Neural cell (in vitro differentiated cells): ENCODE measurements around the gene NRCAM. TPM values are rescaled to one million over a fixed set of nuclear protein-coding genes. Genes with fewer than 3 reads are reported as not detected.

Source experiments
- H2AFZ ChIP-seq: fragments of 200-600, 300-800 bp; sonication (generic), shearing (Covaris generic); 2 replicates; pipeline ENCODE4 v1.6.0; 2014; ENCODE audit warnings: low read depth, mild to moderate bottlenecking, antibody characterized with exemption, low read length, moderate library complexity
- H3F3A ChIP-seq: fragments of 200-600 bp; shearing (Covaris generic); 2 replicates; pipeline ENCODE4 v1.6.1; 2016; ENCODE audit warnings: mild to moderate bottlenecking, moderate library complexity, mixed read lengths, antibody characterized with exemption, low read length; ENCODE audit not compliant: insufficient read depth, poor library complexity, severe bottlenecking
- H3K27ac ChIP-seq: fragments of 200-600, 300-800 bp; sonication (generic), shearing (Covaris generic); 2 replicates; pipeline ENCODE4 v1.5.1; 2014; ENCODE audit warnings: mild to moderate bottlenecking, low read length, moderate library complexity
- H3K27me3 ChIP-seq: fragments of 300-800, 200-600 bp; sonication (generic), shearing (Covaris generic); 2 replicates; pipeline ENCODE4 v1.6.0; 2014; ENCODE audit warnings: mild to moderate bottlenecking, low read depth, low read length, moderate library complexity; ENCODE audit not compliant: insufficient read depth
- H3K36me3 ChIP-seq: fragments of 300-800, 200-600 bp; sonication (generic), shearing (Covaris generic); 2 replicates; pipeline ENCODE4 v1.5.1; 2014; ENCODE audit warnings: mild to moderate bottlenecking, antibody characterized with exemption, low read length, moderate library complexity; ENCODE audit not compliant: insufficient read depth
- H3K4me2 ChIP-seq: fragments of 300-800, 200-600 bp; sonication (generic), shearing (Covaris generic); 2 replicates; pipeline ENCODE4 v1.6.0; 2014; ENCODE audit warnings: mild to moderate bottlenecking, low read length
- H3K4me3 ChIP-seq: fragments of 300-800, 200-600 bp; sonication (generic), shearing (Covaris generic); 2 replicates; pipeline ENCODE4 v1.5.1; 2014; ENCODE audit warnings: mild to moderate bottlenecking, low read length, moderate library complexity
- H3K79me2 ChIP-seq: fragments of 200-600 bp; shearing (Covaris generic); replicated peaks from 2 replicates; pipeline ENCODE4 v1.6.0; 2014; ENCODE audit warnings: mild to moderate bottlenecking, low read length, moderate library complexity; ENCODE audit not compliant: insufficient read depth
- H3K9ac ChIP-seq: fragments of 300-800, 200-600 bp; sonication (generic), shearing (Covaris generic); 2 replicates; pipeline ENCODE4 v1.6.1; 2016; ENCODE audit warnings: mild to moderate bottlenecking, low read length, mixed read lengths
- H3K9me2 ChIP-seq: fragments of 200-600 bp; shearing (Covaris generic); 2 replicates; pipeline ENCODE4 v1.6.1; 2016; ENCODE audit warnings: mild to moderate bottlenecking, low read length, mixed read lengths; ENCODE audit not compliant: insufficient read depth
- H3K9me3 ChIP-seq: fragments of 200-600, 300-800 bp; sonication (generic), shearing (Covaris generic); 2 replicates; pipeline ENCODE4 v1.6.1; 2016; ENCODE audit warnings: mild to moderate bottlenecking, mixed run types, low read length, moderate library complexity, mixed read lengths
- H4K20me1 ChIP-seq: fragments of 200-600 bp; shearing (Covaris generic); 2 replicates; pipeline ENCODE4 v1.6.1; 2016; ENCODE audit warnings: mild to moderate bottlenecking, mixed run types; ENCODE audit not compliant: insufficient read depth
- EP300 ChIP-seq: fragments of 450-650 bp; conservative IDR thresholded peaks from 2 replicates; pipeline ENCODE4 v1.6.1; 2014; ENCODE audit warnings: antibody characterized with exemption, mild to moderate bottlenecking, moderate library complexity; ENCODE audit not compliant: poor library complexity, severe bottlenecking
- EZH2 ChIP-seq: fragments of 200-600, 300-800 bp; shearing (Covaris generic), sonication (generic); IDR thresholded peaks from 2 replicates; pipeline ENCODE4 v1.6.1; 2014; ENCODE audit warnings: antibody characterized with exemption, low read length, borderline replicate concordance, mild to moderate bottlenecking; ENCODE audit not compliant: insufficient read depth, poor library complexity, severe bottlenecking
- MXI1 ChIP-seq: fragments of 450-650 bp; conservative IDR thresholded peaks from 2 replicates; pipeline ENCODE4 v1.6.1; 2014; ENCODE audit warnings: antibody characterized with exemption, mild to moderate bottlenecking; ENCODE audit not compliant: poor library complexity, severe bottlenecking
- POLR2AphosphoS5 ChIP-seq: IDR thresholded peaks from 2 replicates; pipeline ENCODE4 v1.6.1; 2012
- RAD21 ChIP-seq: fragments of 450-650 bp; conservative IDR thresholded peaks from 2 replicates; pipeline ENCODE4 v1.6.1; 2014; ENCODE audit warnings: antibody characterized with exemption, mild to moderate bottlenecking, moderate library complexity
- SMC3 ChIP-seq: fragments of 450-650 bp; conservative IDR thresholded peaks from 2 replicates; pipeline ENCODE4 v1.6.1; 2014; ENCODE audit warnings: antibody characterized with exemption, mild to moderate bottlenecking, moderate library complexity; ENCODE audit not compliant: poor library complexity
- TAF1 ChIP-seq: IDR thresholded peaks from 2 replicates; pipeline ENCODE4 v1.6.1; 2012; ENCODE audit warnings: low read depth
- polyA plus RNA-seq: library from polyadenylated mRNA; depleted of rRNA; stranded (reverse); fragments of >200 nt; gene quantifications from 2 replicates; pipeline ENCODE4 v1.2.3, GENCODE V29; 2014
- TF ChIP-seq, protein P1 (sequence below): fragments of 450-650 bp; IDR thresholded peaks from 2 replicates; pipeline ENCODE4 v1.5.1; 2014; ENCODE audit warnings: antibody characterized with exemption, mild to moderate bottlenecking, moderate library complexity; ENCODE audit not compliant: poor library complexity, severe bottlenecking
- TF ChIP-seq, protein P2 (sequence below): IDR thresholded peaks from 2 replicates; pipeline ENCODE4 v1.6.1; 2012; ENCODE audit warnings: borderline replicate concordance

NRCAM gene
- polyA plus RNA-seq, 1 donor from 2014 or later, result 90.9 TPM

DNA sequence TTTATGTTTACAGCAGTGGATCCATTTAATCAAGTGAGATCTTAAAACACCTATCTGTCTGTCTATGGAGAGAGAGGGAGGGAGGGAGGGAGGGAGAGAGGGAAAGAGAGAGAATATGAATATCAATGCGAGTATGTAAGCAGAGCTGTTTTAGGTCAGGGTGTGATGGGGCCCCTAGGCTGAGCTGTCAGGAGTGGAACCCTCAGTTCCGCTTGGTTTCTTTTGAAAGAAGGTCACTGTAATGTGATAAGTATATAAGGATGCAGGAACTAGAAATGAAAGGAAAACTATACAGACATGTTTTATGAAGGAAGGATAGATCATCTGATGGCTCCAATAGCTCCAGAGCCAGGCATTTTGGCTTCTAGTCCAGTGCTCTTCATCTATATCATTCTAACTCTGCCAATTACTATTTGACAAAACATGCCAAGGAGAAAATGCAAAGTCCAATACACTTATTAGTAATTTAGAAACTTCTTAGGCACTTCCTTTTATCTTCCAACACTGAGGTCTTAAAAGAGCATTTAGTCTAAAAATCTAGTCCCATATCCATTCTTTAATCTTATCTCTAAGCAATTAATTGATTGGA lies 70.3 kb downstream of the NRCAM start:
- H3F3A ChIP-seq, result no peaks in the 10 kb centered on the region
- H3K9me2 ChIP-seq, result no peaks in the 10 kb centered on the region
- no peaks in the 10 kb centered on the region for H3K36me3 ChIP-seq
- H3K9me3 ChIP-seq, result no peaks in the 10 kb centered on the region
- H3K4me3 ChIP-seq, result no peak overlapping the region
- no peaks in the 10 kb centered on the region for H3K79me2 ChIP-seq
- H3K9ac ChIP-seq, result no peak overlapping the region
- no peak for TF ChIP-seq MXI1
- TF ChIP-seq TAF1, result no peak
- no peak for TF ChIP-seq SMC3
- TF ChIP-seq POLR2AphosphoS5, result no peak
- no peak for TF ChIP-seq EZH2
- no peak for TF ChIP-seq EP300
- TF ChIP-seq, protein P1, sequence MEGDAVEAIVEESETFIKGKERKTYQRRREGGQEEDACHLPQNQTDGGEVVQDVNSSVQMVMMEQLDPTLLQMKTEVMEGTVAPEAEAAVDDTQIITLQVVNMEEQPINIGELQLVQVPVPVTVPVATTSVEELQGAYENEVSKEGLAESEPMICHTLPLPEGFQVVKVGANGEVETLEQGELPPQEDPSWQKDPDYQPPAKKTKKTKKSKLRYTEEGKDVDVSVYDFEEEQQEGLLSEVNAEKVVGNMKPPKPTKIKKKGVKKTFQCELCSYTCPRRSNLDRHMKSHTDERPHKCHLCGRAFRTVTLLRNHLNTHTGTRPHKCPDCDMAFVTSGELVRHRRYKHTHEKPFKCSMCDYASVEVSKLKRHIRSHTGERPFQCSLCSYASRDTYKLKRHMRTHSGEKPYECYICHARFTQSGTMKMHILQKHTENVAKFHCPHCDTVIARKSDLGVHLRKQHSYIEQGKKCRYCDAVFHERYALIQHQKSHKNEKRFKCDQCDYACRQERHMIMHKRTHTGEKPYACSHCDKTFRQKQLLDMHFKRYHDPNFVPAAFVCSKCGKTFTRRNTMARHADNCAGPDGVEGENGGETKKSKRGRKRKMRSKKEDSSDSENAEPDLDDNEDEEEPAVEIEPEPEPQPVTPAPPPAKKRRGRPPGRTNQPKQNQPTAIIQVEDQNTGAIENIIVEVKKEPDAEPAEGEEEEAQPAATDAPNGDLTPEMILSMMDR, result no peak
- no peak for TF ChIP-seq RAD21
- TF ChIP-seq, protein P2, sequence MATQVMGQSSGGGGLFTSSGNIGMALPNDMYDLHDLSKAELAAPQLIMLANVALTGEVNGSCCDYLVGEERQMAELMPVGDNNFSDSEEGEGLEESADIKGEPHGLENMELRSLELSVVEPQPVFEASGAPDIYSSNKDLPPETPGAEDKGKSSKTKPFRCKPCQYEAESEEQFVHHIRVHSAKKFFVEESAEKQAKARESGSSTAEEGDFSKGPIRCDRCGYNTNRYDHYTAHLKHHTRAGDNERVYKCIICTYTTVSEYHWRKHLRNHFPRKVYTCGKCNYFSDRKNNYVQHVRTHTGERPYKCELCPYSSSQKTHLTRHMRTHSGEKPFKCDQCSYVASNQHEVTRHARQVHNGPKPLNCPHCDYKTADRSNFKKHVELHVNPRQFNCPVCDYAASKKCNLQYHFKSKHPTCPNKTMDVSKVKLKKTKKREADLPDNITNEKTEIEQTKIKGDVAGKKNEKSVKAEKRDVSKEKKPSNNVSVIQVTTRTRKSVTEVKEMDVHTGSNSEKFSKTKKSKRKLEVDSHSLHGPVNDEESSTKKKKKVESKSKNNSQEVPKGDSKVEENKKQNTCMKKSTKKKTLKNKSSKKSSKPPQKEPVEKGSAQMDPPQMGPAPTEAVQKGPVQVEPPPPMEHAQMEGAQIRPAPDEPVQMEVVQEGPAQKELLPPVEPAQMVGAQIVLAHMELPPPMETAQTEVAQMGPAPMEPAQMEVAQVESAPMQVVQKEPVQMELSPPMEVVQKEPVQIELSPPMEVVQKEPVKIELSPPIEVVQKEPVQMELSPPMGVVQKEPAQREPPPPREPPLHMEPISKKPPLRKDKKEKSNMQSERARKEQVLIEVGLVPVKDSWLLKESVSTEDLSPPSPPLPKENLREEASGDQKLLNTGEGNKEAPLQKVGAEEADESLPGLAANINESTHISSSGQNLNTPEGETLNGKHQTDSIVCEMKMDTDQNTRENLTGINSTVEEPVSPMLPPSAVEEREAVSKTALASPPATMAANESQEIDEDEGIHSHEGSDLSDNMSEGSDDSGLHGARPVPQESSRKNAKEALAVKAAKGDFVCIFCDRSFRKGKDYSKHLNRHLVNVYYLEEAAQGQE, result no peak
- no peak overlapping the region for H3K4me2 ChIP-seq
- H2AFZ ChIP-seq, result no peak overlapping the region
- no peaks in the 10 kb centered on the region for H4K20me1 ChIP-seq
- H3K27ac ChIP-seq, result no peak overlapping the region
- H3K27me3 ChIP-seq, result no peaks in the 10 kb centered on the region

DNA sequence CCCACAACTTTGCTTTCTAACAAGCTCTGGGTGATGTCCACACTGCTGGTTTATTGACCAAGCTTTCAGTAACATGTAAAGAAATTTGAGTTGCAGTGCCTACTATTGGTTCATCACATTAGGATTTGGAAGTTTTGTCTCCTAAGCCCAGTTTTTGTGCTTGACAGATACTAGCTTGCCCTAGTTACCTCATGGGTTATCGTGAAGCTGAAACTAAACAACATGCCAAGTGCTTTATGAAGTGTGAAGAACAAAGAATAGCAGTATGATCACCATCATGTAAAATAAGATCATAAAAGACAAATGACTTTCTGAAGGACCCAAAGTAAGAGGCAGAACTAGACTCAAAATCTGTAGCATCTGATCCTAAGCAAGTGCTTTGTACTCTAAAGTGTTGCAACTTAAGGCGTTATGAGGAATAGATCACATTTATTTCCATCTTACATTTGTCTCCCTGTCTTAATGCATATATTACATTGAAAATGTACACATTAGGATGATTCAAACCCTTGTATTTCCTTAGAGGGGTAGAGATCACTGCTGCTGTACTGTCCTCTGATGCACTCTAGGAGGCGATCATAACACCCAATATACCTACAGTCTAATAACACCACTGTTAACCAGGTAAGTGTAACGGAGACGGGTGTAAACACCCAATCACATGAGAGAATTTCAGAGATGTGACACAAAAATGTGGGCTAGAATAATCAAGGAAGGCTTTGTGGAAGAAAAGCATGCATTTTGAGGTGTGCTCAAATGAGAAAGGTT lies 71.3 kb downstream of the NRCAM start:
- Histone ChIP-seq H2AFZ (no peak overlapping the region), H3K4me3 (no peak overlapping the region), H3K36me3 (no peaks in the 10 kb centered on the region), H3K9ac (no peak overlapping the region), H4K20me1 (no peaks in the 10 kb centered on the region), H3K4me2 (no peak overlapping the region), H3K79me2 (peaks cover 1% of the 10 kb centered on the region), H3K27me3 (no peaks in the 10 kb centered on the region), H3K9me3 (no peaks in the 10 kb centered on the region), H3K27ac (no peak overlapping the region), H3F3A (no peaks in the 10 kb centered on the region), H3K9me2 (no peaks in the 10 kb centered on the region)
- no peak for TF ChIP-seq SMC3
- no peak for TF ChIP-seq MXI1
